ENCODE measurements around the gene PGA5.
"Not testable (repeated sequence)": the region's sequence is repeated elsewhere in the genome, so short reads cannot be mapped to it uniquely, and the experiment has no call there.

Gene PGA5

DNA sequence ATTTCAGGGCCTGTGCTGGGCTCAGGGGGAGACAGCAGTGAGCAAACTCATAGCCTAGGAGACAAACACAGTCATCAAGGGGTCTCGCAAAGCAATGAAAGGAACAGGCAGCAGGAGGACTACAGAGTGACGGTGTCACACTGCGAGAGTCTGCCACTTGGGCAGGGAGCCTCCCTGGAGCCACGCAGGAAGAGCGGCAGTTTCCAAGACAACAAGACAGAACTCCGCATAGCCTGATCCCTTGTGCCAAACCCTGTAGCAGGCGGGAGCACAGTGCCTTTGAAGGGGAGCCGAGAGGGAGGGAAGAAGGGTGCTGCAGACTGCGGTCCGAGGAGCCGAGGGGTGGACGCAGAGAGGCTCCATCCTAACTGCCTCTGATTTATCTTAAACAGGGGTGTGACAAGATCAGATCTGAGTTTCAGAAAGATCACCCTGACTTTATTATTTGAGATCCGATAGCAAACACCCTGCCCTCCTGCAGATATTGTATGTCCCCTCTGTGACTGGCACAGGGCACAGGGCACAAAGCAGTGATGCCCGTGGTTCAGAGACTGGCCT, 36.4 kb upstream of the PGA5 start:
- not testable (repeated sequence) for H3K9me3 ChIP-seq (ENCODE audit: control insufficient read depth, insufficient read depth, low read length); H3K27me3 ChIP-seq (ENCODE audit: control insufficient read depth, insufficient read depth, low read length); H3K4me1 ChIP-seq (ENCODE audit: control insufficient read depth, insufficient read depth, low read length); H3K4me3 ChIP-seq (ENCODE audit: low read depth, low read length); H3K36me3 ChIP-seq (ENCODE audit: control insufficient read depth, insufficient read depth, low read length); H3K9ac ChIP-seq (ENCODE audit: low read depth, low read length); H3K27ac ChIP-seq (ENCODE audit: low read depth, low read length)

DNA sequence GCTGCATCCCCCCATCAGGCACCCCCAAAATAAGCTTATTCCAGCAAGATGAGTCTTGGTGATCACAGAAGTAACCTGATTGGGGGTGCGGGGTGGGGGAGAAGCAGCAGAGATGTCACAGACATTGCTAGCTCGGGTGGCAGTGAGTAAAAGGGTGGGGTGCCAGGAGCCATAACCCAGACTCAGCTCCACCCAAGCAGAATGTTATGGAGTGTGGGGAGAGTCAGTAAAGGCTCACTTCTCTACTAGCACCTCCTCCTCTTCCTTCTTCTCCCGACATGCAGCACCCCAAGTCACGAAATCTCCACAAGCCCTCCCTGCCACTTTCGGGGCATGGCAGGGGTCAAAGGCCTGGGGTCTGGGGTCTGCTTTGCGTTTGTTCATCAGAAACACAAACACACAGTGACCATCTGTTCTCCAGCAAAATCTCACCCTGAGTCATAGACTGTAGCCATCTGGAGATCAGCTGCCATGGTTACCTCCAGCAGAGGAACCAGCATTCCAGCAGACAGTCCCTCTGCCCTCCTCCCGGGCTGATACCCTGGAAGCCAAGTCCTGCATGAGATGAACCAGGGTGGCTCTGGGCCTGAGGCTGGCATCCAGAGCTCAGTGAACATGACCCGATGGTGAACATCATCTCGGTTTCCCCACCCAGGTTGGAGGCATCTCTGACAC, 33.2 kb upstream of the PGA5 start:
- H3K27me3 ChIP-seq (ENCODE audit: control insufficient read depth, insufficient read depth, low read length); H3K9ac ChIP-seq (ENCODE audit: low read depth, low read length); H3K4me3 ChIP-seq (ENCODE audit: low read depth, low read length); H3K27ac ChIP-seq (ENCODE audit: low read depth, low read length); H3K36me3 ChIP-seq (ENCODE audit: control insufficient read depth, insufficient read depth, low read length); H3K4me1 ChIP-seq (ENCODE audit: control insufficient read depth, insufficient read depth, low read length); H3K9me3 ChIP-seq (ENCODE audit: control insufficient read depth, insufficient read depth, low read length): not testable (repeated sequence)

DNA sequence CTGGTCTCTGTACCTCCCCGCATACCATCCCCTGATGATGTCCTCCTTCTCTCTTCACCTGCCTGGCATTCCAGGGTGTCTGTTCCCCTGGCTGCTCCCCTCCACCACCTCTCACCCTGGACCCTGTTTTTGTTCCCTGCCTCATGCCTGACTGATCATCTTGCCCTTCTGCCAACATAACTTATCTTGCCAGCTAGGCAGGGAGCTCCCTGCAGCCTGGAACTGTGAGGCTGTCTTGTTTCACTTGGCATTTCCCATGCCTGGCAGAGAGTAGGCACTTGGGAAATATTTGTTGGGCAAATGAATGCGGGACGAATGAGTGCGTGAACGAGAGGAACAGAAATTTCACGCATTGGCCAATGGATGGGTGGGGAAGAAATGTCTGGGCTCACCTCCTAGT, 30.3 kb upstream of the PGA5 start:
- H3K27me3 ChIP-seq (ENCODE audit: control insufficient read depth, insufficient read depth, low read length); H3K36me3 ChIP-seq (ENCODE audit: control insufficient read depth, insufficient read depth, low read length); H3K4me3 ChIP-seq (ENCODE audit: low read depth, low read length); H3K9ac ChIP-seq (ENCODE audit: low read depth, low read length); H3K9me3 ChIP-seq (ENCODE audit: control insufficient read depth, insufficient read depth, low read length); H3K4me1 ChIP-seq (ENCODE audit: control insufficient read depth, insufficient read depth, low read length); H3K27ac ChIP-seq (ENCODE audit: low read depth, low read length): not testable (repeated sequence)

DNA sequence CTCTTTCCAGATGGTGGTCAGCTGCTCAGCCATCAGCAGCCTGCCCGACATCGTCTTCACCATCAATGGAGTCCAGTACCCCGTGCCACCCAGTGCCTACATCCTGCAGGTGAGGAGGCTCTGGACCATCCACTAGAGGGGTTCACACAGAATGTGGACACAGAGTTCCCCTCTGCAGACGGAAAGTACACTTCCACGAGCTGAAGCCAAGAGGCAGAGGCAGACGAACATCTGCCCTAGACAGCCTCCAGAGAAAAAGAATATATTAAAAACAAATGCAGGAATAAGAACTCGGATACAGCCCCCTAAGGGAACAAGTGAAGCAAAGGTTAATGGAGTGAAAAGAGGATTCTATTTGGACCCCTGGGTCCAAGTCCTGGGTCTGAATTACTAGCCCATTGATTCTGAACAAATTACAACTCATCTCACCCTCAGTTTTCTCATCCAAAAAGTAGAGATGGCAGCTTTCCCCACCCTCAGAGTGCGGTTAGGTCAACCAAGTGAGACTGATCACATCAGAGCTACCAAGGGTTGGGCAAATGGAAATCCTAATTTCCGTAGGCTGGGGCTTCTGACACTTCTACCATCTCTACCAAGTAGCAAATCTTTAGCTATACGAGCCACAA, 29.5 kb upstream of the PGA5 start:
- H3K27me3 ChIP-seq (ENCODE audit: control insufficient read depth, insufficient read depth, low read length); H3K4me3 ChIP-seq (ENCODE audit: low read depth, low read length); H3K36me3 ChIP-seq (ENCODE audit: control insufficient read depth, insufficient read depth, low read length); H3K27ac ChIP-seq (ENCODE audit: low read depth, low read length); H3K4me1 ChIP-seq (ENCODE audit: control insufficient read depth, insufficient read depth, low read length); H3K9me3 ChIP-seq (ENCODE audit: control insufficient read depth, insufficient read depth, low read length); H3K9ac ChIP-seq (ENCODE audit: low read depth, low read length): not testable (repeated sequence)

DNA sequence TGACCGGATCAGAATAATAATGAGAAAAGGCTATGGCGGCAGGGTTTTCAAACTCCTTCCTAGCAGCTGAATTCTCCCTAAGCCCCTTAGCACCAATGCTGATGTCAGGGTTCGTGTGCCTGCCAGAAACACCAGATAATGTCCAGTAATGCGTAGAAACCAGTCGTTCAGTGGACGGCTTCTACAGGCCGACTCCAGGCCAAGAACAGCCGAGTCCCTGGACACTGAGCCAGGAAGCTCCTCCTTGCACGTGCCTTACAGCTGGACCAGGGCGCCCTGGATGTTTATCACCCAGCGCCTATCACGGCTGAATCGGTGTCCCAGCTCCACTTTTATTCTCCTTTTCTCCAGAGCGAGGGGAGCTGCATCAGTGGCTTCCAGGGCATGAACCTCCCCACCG, 28.8 kb upstream of the PGA5 start:
- H3K4me3 ChIP-seq (ENCODE audit: low read depth, low read length); H3K27me3 ChIP-seq (ENCODE audit: control insufficient read depth, insufficient read depth, low read length); H3K9ac ChIP-seq (ENCODE audit: low read depth, low read length); H3K27ac ChIP-seq (ENCODE audit: low read depth, low read length); H3K4me1 ChIP-seq (ENCODE audit: control insufficient read depth, insufficient read depth, low read length); H3K9me3 ChIP-seq (ENCODE audit: control insufficient read depth, insufficient read depth, low read length); H3K36me3 ChIP-seq (ENCODE audit: control insufficient read depth, insufficient read depth, low read length): not testable (repeated sequence)

DNA sequence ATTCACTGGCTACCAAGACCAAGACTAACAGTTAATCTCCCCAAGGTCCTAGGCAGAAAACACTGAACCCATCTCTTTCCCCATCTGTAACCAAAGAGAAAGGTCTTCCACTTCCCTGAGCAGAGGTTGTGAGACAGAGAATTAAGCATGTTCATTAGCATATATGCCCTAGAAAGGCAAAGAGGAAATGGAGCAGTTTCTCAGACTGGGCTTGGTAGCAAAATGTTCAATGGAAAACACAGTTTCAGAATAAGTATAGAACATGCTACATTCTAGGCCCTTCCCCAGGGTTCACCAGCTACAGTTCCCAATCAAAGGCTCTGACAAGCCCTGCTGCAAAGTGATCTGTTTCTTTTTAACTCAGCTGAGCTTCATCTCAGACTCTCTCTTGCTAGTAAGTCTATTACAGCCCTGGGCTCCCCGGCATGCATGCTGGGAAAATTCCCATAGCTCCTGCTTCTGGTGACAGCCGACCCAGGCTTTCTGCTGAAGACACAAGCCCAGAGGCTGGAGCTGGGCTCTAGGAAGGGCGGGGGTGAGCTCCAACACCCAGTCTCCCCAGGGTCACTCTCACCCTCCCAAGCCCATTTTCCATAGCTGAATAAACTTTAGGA, 27.2 kb upstream of the PGA5 start:
- H3K9ac ChIP-seq (ENCODE audit: low read depth, low read length); H3K9me3 ChIP-seq (ENCODE audit: control insufficient read depth, insufficient read depth, low read length); H3K4me1 ChIP-seq (ENCODE audit: control insufficient read depth, insufficient read depth, low read length); H3K27me3 ChIP-seq (ENCODE audit: control insufficient read depth, insufficient read depth, low read length); H3K36me3 ChIP-seq (ENCODE audit: control insufficient read depth, insufficient read depth, low read length); H3K27ac ChIP-seq (ENCODE audit: low read depth, low read length); H3K4me3 ChIP-seq (ENCODE audit: low read depth, low read length): not testable (repeated sequence)

DNA sequence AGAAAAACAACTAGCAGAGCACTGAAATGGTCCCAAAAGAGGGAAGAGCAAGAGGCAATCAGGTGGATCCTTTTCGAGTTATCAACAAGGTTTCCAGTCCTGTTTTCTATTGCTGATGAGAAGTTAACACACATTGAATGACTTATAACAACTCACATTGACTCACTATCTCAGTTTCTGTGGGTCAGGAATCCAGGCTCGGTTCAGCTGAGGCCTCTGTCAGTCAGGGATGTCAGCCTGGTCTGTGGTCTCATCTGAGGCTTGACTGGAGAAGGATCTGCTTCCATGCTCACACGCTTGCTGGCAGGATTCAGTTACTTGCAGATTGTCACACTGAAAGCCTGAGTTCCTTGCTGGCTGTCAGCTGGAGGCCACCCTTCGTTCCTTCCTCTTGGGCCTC, 22.7 kb upstream of the PGA5 start:
- H3K4me3 ChIP-seq (ENCODE audit: low read depth, low read length); H3K9me3 ChIP-seq (ENCODE audit: control insufficient read depth, insufficient read depth, low read length); H3K36me3 ChIP-seq (ENCODE audit: control insufficient read depth, insufficient read depth, low read length); H3K9ac ChIP-seq (ENCODE audit: low read depth, low read length); H3K27ac ChIP-seq (ENCODE audit: low read depth, low read length); H3K27me3 ChIP-seq (ENCODE audit: control insufficient read depth, insufficient read depth, low read length); H3K4me1 ChIP-seq (ENCODE audit: control insufficient read depth, insufficient read depth, low read length): not testable (repeated sequence)

DNA sequence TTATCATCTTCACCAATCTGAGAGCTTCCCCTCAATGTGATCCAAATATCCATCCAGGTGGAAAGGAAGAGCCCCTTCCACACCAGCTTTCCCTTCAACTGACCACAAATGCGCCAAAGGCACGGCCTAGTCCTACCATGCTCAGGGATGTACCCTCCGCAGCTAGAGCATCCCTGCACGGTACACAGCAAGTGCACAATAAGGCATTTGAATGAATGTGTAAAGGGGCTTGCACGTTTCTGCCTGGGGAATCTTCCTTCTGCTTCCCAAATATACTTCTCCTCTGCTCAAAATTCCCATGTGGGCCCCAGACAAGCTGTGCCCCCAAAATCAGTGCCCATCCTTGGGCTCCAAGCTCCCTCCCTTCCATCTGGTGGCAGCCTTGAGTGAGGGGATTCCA, 22.0 kb upstream of the PGA5 start:
- H3K27ac ChIP-seq (ENCODE audit: low read depth, low read length); H3K9ac ChIP-seq (ENCODE audit: low read depth, low read length); H3K9me3 ChIP-seq (ENCODE audit: control insufficient read depth, insufficient read depth, low read length); H3K27me3 ChIP-seq (ENCODE audit: control insufficient read depth, insufficient read depth, low read length); H3K4me3 ChIP-seq (ENCODE audit: low read depth, low read length); H3K36me3 ChIP-seq (ENCODE audit: control insufficient read depth, insufficient read depth, low read length); H3K4me1 ChIP-seq (ENCODE audit: control insufficient read depth, insufficient read depth, low read length): not testable (repeated sequence)

DNA sequence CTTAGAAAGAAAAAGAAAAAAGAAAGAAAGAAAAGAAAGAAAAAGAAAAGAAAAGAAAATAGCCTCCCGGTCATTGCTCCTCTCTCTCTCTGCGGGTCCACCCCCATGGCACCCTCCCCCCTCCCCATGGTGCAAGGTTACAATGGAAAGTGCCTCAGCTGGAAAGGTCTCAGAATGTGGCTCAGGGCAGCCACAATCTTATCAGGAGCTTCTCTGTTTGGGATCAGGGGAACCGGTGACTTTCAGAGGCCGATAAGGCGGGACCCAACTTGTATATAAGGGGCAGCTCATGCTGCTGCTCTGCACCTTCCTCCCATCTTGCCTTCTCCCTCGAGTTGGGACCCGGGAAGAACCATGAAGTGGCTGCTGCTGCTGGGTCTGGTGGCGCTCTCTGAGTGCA, 18.9 kb upstream of the PGA5 start, which contains the start of gene PGA4:
TSS of gene PGA4 (plus strand) at position 301 of the 400 bp plus-strand sequence. CDS start at position 355, 54 bp downstream.
- not testable (repeated sequence) for H3K4me3 ChIP-seq (ENCODE audit: low read depth, low read length); H3K9me3 ChIP-seq (ENCODE audit: control insufficient read depth, insufficient read depth, low read length); H3K27me3 ChIP-seq (ENCODE audit: control insufficient read depth, insufficient read depth, low read length); H3K9ac ChIP-seq (ENCODE audit: low read depth, low read length); H3K27ac ChIP-seq (ENCODE audit: low read depth, low read length); H3K36me3 ChIP-seq (ENCODE audit: control insufficient read depth, insufficient read depth, low read length); H3K4me1 ChIP-seq (ENCODE audit: control insufficient read depth, insufficient read depth, low read length)

DNA sequence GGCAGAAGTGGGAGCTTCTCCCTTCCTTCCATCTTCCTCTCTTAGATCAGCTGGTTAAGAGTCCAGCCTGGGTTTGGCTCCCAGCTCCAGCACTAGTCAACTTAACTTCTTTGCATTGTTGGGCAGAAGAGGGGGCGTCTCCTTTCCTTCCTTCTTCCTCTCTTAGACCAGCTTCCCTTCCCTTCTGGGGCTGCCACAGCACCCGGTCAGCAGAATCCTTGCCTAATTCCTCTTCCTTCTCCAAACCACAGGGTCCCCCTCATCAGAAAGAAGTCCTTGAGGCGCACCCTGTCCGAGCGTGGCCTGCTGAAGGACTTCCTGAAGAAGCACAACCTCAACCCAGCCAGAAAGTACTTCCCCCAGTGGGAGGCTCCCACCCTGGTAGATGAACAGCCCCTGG, 18.3 kb upstream of the PGA5 start:
- not testable (repeated sequence) for H3K27ac ChIP-seq (ENCODE audit: low read depth, low read length); H3K36me3 ChIP-seq (ENCODE audit: control insufficient read depth, insufficient read depth, low read length); H3K9ac ChIP-seq (ENCODE audit: low read depth, low read length); H3K27me3 ChIP-seq (ENCODE audit: control insufficient read depth, insufficient read depth, low read length); H3K4me1 ChIP-seq (ENCODE audit: control insufficient read depth, insufficient read depth, low read length); H3K9me3 ChIP-seq (ENCODE audit: control insufficient read depth, insufficient read depth, low read length); H3K4me3 ChIP-seq (ENCODE audit: low read depth, low read length)

DNA sequence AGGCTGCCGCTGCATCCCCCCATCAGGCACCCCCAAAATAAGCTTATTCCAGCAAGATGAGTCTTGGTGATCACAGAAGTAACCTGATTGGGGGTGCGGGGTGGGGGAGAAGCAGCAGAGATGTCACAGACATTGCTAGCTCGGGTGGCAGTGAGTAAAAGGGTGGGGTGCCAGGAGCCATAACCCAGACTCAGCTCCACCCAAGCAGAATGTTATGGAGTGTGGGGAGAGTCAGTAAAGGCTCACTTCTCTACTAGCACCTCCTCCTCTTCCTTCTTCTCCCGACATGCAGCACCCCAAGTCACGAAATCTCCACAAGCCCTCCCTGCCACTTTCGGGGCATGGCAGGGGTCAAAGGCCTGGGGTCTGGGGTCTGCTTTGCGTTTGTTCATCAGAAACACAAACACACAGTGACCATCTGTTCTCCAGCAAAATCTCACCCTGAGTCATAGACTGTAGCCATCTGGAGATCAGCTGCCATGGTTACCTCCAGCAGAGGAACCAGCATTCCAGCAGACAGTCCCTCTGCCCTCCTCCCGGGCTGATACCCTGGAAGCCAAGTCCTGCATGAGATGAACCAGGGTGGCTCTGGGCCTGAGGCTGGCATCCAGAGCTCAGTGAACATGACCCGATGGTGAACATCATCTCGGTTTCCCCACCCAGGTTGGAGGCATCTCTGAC, 14.4 kb upstream of the PGA5 start:
- not testable (repeated sequence) for H3K4me1 ChIP-seq (ENCODE audit: control insufficient read depth, insufficient read depth, low read length); H3K27ac ChIP-seq (ENCODE audit: low read depth, low read length); H3K9me3 ChIP-seq (ENCODE audit: control insufficient read depth, insufficient read depth, low read length); H3K4me3 ChIP-seq (ENCODE audit: low read depth, low read length); H3K9ac ChIP-seq (ENCODE audit: low read depth, low read length); H3K27me3 ChIP-seq (ENCODE audit: control insufficient read depth, insufficient read depth, low read length); H3K36me3 ChIP-seq (ENCODE audit: control insufficient read depth, insufficient read depth, low read length)

All from HUES48 (cell line).